Measurements from ENCODE around the gene PBX4.

PBX4 gene

DNA sequence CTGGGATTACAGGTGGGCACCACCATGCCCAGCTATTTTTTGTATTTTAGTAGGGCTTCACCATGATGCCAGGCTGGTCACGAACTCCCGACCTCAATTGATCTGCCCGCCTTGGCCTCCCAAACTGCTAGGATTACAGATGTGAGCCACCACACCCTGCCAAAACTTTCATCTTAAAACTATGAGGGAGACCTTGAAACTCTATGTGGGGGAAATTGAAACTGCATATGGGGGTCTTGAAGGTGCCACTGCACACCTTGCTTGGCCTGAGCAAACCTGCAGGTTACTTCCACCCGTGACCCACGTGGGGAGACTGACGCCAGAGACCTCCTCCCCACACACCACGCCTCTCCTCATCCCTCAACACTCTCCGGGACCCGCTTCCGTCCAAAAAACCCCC, 64.8 kb downstream of the PBX4 start:
- DNase-seq (ENCODE audit: low read depth), result no peak

DNA sequence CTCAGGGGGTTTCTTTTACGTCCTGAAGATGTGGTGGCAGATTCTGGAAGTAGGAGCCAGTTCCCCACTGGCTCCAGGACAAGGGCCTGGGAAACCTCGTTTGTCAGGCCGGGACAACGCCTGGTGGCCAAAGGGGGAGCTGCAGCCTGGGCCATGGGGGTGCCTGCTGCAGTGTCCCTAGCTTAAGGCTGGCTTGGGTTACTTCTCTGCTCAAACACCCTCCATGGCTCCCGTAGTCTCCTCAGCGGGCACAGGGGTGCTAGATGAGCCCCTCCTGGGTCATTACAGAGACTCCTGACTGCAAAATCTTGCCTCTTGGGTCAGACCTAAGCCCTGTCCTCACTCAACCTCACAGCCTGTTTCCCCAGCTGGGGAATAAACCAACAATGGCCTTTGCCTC, 65.7 kb downstream of the PBX4 start:
- DNase-seq (ENCODE audit: low read depth), result no peak

DNA sequence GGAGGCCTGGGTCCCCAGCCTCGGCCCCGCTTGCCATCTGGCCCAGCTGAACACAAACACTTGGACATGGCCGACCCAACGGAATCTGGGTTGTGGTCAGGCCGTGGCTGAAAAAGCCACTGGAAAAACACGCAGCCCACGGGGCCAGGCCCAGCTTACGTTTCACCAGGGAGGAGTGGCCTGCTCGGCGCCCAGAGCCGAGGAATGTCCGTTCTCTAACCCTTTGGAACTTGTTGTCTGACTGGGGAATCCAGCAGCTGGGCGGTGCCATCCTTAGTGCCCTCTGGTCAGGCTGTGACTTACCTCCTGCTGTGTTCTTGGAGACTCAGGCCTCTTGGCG, 66.7 kb downstream of the PBX4 start:
- no peak for DNase-seq (ENCODE audit: low read depth)

DNA sequence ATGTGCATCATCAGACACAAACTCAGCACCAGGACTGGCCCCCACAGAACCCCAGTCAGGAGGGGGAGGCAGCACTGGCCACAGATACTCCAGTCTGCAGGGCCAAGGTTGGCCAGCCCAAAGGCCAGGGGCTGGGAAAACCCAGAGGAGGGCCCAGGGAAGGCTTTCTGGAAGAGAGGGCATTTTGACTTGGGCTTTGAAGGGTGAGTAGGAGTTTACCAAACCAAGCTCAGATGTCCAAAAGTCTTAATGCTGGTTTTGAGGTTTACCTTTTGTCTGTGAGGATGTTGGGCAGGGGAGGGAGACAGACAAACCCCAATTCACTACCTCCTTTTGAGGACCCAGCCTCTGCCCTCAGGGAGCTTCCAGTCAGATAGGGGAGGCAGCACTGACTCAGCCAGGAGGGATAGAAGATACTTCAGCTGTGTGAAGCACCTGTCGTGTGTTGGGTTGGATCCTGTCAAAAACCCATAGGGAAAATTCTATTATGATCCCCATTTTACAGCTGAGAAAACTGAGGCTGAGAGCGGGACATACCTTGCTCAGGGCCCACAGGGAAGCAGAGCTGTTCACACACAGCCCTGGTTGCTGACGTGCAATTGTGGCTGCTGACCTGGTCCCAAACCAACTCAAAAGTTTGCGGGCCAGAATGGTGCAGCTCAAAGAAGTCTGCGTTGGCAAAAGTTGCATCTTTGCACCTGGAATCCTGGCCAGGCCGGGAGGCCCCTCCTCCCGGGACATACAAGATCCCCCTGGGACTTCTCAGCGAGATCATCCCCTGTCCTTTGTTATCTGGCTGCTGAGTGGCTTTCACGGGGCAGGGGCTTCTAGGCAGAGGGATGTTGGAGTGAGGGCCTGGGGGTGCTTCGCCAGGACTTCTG, 67.3 kb downstream of the PBX4 start:
- no peak for DNase-seq (ENCODE audit: low read depth)

DNA sequence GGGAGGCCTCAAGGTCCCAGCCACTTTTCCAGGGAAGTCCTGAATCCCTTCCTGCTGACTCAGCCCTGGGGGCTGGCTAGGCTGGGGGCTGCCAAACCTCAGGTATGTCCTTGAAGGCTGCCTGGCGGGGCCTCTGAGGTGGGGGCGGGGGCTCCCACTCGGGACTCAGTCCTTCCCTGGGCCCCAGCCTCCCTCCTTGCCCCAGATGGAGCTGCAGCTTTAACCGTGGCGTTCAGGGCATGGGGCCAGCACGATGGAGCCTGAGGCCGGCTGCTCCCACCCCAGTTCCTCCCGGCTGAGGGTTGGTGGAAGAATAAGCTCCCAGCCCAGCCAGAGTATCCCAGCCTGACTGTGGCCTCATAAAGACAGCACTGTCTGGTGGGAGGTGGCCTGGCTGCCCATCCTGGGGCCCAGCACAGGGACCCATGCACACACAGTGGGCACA, 68.0 kb downstream of the PBX4 start:
- no peak for DNase-seq (ENCODE audit: low read depth)

DNA sequence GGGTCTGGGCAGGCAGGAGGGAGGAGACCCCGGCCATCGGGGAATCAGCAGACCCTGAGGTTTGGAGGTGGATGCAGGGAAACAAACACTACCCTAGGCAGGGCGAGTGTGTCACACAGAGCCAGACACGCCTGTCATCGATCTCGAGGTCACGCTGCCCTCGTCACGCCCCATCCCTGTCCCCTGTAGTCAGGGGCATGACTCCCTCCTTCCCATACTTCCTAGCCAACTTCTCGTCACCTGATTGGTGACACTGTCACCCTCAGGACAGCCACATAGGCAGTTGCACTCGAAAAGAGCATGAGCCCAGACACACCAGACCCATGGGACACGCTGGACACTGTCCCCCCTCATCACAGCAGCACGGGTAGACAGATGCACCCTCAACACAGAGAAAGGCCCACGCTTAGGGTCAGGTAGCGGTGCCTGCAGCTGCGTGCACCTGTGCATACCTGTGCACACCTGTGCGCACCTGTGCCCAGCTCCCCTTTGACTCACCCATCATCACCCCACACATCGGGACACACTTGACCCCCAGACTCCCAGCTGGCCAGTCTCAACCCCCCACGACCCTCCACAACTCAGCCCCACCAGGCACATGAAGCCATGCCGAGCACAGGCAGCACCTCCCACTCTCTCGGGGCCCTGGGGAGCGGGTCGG, 68.6 kb downstream of the PBX4 start:
- DNase-seq (ENCODE audit: low read depth), result no peak

DNA sequence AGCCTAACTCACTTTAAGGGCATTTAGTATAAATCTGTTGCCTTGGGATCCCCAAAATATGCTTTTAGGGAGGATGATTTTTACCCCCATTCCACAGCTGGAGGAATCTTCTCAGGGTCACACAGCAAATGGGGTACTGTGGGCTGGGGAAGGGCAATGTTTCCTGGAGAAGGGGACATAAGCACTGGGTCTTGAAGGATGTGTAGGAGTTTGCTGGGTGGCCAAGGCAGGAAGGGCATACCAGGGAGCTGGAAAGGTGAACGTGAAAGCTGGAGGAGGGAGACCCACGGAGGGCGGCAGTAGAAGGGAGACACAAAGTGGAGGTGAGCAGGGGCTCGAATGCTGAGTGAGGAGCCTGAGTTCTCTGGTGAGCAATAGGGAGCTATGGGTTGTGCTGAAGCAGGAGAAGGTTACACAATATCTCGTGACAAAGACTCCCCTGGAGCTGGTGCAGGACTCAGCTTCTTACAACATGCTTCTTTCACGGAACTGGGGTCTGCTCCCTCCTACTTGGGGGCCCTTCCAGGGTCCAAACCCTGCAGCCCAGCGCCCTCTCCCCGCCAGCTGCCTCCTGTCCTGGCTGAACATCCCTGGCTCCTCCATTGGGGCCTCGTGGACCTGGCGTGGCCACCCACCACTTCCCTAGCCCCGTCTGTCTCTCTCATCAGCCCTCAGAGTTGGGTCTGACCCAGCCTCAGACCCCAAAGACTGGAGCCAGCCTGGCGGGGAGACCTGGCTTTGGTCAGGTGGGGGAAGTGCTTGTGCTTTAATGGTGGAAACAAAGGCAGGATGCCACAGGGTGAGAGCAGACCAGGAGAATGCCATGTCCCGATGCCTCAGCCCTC, 69.3 kb downstream of the PBX4 start:
- DNase-seq (ENCODE audit: low read depth), result no peak

DNA sequence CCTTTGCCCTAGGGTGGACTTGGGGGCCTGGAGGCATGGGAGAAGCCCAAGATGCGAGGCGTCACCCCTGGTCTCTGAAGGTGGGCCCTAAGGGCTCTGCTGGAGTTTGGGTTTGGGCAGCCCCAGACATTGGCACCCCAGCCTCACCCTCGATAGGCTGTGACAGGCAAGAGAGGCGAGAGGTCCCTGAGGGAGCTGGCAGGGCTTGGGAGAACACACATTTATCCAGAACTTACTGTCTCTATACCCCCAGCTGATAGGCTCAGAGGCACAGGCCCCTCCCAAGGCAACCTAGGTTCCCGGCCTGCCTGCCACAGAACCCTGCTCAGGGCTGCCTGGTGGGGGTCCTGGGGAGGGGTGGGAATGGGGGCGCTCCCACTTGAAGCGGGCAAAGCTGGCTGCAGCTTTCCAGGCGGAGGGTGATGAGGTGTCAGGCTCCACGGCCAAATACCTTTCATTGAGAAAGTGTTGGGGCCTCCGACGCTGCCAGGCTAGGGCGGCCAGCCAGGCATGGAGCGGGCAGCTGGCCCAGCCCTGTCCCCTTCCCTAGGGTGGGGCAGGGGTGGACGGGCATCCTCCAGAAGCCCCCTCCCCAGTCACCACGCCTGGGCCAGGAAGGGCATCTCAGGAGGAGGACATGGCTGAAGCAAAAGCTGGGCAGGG, 70.7 kb downstream of the PBX4 start:
- DNase-seq (ENCODE audit: low read depth), result no peak

DNA sequence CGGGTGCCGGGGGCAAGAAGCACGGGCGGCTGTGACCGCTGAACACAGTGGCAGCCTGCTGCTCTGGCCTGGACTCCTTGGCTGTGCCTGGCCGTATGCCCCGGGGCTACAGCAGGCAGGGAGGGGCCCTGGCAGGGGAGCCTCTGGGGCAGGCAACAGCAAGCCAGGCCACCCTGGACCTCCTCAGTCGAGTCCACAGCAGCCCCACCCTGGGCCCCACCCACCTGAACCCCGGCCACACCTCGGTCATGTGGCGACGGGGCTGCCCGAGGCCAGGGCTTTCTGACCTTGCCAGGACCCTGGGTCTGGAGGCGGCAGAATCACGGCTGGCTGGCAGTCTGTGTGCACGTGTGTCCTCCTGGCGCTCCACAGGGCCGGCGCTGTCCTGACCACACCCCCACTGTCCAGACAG, 71.7 kb downstream of the PBX4 start:
- DNase-seq (ENCODE audit: low read depth), result no peak

DNA sequence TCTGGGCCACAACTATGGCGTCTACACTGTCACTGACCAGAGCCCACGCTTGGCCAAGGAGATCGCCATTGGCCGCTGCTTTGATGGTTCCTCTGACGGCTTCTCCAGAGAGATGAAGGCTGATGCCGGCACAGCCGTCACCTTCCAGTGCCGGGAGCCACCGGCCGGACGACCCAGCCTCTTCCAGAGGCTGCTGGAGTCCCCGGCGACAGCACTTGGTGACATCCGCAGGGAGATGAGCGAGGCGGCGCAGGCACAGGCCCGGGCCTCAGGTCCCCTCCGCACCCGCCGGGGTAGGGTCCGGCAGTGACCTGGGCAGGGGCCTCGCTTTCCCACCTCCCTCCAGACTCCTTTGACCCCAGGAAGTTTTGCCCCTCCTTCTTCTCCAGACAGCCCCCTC, 72.8 kb downstream of the PBX4 start:
- DNase-seq (ENCODE audit: low read depth), result no peak

DNA sequence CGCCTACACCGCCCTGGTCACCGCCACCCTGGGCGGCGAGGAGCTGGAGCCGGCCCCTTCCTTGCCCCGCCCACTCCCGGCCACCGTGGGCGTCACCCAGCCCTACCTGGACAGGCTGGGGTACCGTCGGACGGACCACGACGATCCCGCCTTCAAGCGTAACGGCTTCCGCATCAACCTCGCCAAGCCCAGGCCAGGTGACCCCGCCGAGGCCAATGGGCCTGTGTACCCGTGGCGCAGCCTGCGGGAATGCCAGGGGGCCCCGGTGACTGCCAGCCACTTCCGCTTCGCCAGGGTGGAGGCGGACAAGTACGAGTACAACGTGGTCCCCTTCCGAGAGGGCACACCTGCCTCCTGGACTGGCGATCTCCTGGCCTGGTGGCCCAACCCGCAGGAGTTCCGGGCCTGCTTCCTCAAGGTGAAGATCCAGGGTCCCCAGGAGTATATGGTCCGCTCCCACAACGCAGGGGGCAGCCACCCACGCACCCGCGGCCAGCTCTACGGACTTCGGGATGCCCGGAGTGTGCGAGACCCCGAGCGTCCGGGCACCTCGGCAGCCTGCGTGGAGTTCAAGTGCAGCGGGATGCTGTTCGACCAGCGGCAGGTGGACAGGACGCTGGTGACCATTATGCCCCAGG, 73.4 kb downstream of the PBX4 start:
- no peak for DNase-seq (ENCODE audit: low read depth)

DNA sequence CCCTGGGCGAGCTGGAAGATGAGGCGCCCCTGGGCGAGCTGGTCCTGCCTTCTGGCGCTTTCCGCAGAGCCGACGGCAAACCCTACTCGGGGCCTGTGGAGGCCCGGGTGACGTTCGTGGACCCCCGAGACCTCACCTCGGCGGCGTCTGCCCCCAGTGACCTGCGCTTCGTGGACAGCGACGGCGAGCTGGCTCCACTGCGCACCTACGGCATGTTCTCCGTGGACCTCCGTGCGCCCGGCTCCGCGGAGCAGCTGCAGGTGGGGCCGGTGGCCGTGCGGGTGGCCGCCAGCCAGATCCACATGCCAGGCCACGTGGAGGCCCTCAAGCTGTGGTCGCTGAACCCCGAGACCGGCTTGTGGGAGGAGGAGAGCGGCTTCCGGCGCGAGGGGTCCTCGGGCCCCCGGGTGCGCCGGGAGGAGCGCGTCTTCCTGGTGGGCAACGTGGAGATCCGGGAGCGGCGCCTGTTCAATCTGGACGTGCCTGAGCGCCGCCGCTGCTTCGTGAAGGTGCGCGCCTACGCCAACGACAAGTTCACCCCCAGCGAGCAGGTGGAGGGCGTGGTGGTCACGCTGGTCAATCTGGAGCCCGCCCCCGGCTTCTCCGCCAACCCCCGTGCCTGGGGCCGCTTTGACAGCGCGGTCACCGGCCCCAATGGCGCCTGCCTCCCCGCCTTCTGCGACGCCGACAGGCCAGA, 74.1 kb downstream of the PBX4 start:
- no peak for DNase-seq (ENCODE audit: low read depth)

DNA sequence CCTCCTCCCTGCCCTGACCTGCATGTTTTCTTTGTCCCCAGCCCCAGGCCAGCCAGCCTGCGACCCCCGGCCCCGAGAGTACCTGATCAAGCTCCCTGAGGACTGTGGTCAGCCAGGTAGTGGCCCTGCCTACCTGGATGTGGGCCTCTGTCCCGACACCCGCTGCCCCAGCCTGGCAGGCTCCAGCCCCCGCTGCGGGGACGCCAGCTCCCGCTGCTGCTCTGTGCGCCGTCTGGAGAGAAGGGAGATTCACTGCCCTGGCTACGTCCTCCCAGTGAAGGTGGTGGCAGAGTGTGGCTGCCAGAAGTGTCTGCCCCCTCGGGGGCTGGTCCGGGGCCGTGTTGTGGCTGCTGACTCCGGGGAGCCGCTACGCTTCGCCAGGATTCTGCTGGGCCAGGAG, 74.8 kb downstream of the PBX4 start:
- no peak for DNase-seq (ENCODE audit: low read depth)

DNA sequence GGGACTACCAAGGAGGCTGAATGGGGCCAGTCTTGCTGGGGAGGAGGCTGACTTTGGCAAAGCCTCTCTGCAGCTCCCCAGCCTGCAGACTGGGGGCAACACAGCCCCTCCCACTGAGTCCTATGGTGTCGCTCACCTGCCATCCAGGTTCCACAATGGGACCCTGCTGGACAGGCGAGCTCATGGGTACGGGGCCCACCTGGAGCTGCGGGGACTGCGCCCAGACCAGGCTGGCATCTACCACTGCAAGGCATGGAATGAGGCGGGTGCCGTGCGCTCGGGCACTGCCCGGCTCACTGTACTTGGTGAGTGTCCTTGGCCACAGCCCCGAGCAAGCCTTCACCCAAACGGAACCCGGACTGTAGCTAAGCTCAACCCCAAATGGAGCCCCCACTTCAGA, 75.4 kb downstream of the PBX4 start:
- DNase-seq (ENCODE audit: low read depth), result no peak

DNA sequence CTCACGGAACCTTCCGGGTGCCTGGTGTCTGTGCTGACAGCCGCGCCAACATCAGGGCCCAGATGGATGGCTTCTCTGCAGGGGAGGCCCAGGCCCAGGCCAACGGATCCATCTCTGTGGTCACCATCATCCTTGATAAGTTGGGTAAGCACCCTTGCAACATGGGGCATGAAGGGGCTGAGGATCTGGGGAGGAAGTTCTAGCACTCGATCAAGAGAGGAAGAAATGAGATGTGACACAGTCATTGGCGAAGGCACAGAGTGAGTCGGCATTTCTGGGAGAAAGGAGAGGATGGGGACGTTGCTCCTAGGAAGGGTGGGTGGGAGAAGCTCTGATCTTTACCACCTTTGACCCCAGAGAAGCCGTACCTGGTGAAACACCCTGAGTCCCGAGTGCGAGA, 76.0 kb downstream of the PBX4 start:
- no peak for DNase-seq (ENCODE audit: low read depth)

DNA sequence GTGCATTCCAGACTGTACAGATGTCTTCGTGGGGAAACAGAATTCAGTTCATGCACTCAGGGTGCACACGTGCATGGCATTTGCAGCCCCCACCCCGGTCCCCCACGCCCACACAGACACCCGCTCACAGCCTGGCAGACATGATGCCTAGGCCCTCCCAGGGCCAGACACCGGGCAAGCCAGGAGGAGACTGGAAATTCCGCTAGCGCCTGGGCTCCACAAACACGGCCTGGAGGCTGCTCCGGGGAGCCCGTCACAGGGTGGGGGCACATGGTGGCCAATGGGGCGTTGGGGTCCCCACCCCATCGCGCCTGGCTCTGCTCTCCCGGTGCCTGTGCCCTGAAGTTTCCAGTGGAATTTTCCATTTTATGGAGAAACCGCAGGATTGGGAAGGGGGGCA, 76.9 kb downstream of the PBX4 start:
- no peak for DNase-seq (ENCODE audit: low read depth)

DNA sequence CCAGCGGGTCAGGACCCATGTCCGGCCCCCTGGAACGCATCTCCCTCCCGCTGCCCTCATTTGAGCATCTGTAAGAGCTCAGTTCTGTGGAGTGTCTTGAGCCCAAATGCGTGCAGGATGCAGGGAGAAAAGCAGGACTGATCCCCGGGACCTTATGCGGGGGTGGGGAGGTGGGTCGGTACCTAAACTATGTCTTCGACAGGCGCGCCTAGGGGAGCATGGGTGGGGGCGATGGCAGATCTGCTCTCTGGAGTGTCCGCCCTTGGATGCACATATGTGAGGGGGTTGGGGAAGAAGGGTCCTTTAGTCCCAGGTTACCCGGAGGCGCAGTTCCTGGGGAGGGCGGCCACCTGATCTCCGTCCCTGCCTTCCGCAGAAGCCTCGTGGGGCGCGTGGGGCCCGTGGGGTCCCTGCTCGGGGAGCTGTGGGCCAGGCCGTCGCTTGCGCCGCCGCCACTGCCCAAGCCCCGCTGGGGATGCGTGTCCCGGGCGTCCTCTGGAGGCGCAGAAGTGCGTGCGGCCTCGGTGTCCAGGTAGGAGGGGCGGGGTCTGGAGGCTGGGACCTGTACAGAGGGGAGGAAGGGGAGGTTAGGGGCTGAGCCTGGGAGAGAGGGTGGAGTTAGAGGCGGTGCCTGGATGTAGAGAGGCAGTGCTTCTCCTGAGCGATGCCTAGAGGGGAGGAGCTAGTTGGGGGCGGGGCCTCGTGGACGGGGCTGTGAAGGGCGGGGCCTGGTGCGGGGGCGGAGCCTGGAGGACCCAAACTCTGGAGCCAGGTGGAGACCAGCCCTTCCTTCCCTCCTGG, 77.6 kb downstream of the PBX4 start:
- peak; percentile 52 for DNase-seq (ENCODE audit: low read depth)

DNA sequence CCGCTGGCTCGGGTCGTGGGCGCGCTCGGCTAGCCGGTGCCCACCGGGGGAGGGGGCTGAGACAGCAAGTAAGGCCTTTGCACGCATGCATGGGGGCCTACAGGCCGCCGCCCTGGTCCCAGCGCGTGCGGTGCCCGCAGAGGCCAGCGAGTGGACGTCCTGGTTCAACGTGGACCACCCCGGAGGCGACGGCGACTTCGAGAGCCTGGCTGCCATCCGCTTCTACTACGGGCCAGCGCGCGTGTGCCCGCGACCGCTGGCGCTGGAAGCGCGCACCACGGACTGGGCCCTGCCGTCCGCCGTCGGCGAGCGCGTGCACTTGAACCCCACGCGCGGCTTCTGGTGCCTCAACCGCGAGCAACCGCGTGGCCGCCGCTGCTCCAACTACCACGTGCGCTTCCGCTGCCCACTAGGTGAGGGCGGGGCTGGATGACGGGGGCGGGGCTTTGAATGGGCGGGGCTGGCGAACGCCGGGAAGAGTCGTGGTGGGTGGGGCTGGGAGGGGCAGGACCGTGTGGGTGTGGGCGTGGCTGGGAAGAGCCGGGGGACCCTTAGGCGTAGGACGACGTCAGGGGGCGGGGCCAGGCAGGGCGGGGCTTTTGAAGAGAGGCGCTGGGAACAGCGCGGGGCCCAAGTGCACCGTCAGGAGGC, 78.3 kb downstream of the PBX4 start:
- peak; percentile 21 for DNase-seq (ENCODE audit: low read depth)

DNA sequence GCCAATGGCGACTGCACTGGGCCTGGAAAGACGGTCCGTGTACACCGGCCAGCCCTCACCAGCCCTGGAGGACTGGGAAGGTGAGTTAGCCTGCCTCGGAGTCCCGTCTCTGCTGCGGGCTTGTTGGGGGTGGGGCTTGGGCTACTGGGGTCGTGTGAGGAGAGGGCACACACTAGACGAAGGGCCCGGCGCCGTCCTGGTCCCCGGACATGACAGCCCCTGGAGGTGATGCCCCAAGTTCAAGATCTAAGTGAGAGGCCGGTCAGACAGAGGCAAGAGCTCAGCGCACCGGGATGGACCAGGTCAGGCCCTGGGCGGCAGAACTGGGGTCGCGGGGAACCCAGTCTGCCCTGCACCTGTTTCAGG, 78.8 kb downstream of the PBX4 start:
- DNase-seq (ENCODE audit: low read depth), result no peak

DNA sequence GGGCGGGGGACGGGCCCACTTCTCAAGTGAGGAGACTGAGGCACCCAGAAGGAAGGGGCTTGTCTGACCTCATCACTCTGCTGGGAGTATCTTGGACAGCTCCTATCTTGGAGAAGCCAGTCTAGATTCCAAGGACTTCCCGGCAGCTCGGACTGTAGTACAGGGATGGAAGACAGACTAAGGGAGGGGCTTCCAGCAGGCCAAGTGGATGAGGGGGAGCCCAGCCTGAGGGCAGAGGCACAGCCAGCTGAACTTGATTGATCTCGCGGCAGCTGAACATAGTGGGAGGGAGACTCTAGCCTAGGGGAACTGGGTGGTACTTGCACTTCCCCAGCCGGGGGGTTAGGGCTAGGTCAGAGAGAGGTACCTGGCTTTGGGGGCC, 79.7 kb downstream of the PBX4 start:
- DNase-seq (ENCODE audit: low read depth), result no peak

Measured in activated gamma-delta T cell treated with anti-CD3 and anti-CD28 coated beads, Interleukin-2, amount 50 U/mL, for 16 hours (primary cell).